GM21529 (cell line): ENCODE results near the gene CDC42EP1.
"Not testable (repeated sequence)": the region's sequence is repeated elsewhere in the genome, so short reads cannot be mapped to it uniquely, and the experiment has no call there.

ENCODE experiments used
- ATAC-seq: cut with Tn5 transposase; IDR thresholded peaks from one replicate; pipeline ENCODE4 v1.9.1; 2021; ENCODE audit not compliant: unreplicated experiment

The CDC42EP1 gene

DNA sequence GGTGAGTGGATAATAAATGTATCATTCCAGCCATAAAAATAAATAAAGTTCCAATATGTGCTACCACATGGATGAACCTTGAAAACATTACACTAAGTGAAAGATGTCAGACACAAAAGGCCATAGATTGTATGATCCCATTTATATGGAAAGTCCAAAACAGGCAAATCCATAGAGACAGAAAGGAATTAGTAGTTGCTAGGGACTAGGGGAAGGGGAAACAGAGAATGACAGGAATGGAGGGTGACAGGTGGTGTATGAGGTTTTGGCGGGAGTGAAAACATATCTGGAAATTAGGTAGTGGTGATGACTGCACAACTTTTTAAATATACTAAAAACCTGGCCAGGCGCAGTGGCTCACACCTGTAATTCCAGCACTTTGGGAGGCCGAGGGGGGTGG, 25.8 kb upstream of the CDC42EP1 start:
- no peak for ATAC-seq

DNA sequence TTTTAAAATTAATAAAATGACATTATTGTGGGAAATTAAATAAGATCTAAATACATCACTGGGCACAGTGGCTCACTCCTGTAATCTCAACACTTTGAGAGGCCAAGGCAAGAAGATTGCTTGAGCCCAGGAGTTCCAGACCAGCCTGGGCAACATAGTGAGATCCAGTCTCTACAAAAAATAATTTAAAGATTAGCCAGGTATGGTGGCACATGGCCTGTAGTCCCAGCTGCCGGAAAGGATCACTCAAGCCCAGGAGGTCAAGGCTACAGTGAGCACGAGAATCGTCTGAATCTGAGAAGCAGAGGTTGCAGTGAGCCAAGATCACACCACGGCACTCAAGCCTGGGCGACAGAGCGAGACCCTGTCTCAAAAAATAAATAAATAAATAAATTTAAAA, 25.1 kb upstream of the CDC42EP1 start:
- no peak for ATAC-seq

DNA sequence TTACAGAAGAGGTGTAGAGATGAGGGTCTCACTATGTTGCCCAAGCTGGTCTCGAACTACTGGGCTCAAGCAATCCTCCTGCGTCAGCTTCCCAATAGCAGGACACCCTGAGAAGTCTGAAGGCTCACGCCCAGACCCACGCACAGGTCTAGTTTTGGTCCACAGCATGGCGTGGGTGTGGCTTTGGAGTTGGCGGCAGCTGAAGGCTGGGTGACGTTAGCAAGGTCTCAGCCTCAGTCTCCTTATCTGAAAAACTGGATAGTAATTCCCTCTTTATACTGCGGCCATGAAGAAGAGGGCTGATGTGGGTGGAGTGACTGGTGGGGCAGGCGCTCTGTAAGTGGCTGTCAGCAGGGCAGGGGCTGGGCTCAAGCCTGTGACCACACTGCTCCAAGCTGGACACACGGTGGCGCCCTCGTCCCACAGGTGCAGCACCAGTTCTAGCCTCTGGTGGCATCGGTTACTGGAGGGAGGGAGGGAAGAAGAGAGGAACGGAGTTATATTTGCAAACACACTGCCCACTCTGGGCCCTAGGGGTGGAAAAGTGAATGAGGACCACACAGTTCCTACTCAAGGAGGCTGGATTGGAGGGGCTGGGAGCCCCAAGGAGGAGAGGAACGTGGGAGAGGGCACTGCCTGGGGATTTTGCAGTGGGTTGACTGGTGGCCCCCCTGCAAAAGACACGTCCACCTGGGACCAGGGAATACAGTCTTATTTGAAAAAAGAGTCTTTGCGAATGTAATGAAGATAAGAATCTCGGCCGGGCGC, 21.5 kb upstream of the CDC42EP1 start:
- peak; percentile 83 for ATAC-seq

DNA sequence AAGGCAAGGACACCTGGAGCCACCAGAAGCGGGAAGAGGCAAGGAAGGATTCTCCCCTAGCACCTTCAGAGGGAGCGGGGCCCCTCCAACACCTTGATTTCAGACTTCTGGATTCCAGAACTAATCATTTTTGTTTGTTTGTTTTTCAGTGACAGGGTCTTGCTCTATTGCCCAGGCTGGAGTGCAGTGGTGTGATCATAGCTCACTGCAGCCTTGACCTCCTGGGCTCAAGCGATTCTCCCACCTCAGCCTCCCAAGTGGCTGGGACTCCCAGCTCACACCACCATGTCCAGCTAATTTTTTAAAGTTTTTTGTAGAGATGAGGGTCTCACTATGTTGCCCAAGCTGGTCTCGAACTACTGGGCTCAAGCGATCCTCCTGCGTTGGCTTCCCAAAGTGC, 20.5 kb upstream of the CDC42EP1 start:
- not testable (repeated sequence) for ATAC-seq

DNA sequence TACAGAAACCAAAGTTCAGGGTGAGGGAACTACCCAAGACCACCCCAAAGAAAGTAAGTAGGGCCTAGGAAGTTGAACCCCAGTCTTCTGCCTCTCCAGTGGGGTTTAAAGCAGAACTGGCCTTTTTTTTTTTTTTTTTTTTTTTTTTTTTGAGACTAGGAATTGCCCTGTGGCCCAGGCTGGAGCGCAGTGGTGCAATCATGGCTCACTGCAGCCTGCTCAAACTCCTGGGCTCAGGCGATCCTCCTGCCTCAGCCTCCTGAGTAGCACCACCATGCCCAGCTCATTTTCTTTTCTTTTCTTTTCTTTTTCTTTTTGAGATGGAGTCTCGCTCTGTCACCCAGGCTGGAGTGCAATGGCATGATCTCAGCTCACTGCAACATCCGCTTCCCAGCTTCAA, 17.9 kb upstream of the CDC42EP1 start:
- ATAC-seq, result not testable (repeated sequence)

DNA sequence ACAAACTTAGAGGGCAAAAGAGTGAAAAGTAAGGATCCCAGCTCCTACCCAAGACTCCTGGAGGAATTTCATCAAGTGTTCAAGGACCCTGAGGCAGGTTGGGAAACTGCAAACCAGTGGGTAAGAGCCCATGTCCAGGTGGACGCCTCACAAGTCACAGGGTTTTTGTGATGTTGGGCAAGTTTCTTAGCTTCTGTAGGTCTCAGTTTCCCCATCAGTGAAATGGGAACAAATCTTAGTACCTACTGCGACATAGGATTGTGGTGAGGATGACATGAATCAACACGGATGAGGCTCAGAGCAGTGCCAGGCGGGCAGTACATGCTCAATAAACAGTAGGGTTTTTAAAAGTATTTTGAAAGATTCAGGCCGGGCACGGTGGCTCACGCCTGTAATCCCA, 17.3 kb upstream of the CDC42EP1 start:
- ATAC-seq, result no peak

DNA sequence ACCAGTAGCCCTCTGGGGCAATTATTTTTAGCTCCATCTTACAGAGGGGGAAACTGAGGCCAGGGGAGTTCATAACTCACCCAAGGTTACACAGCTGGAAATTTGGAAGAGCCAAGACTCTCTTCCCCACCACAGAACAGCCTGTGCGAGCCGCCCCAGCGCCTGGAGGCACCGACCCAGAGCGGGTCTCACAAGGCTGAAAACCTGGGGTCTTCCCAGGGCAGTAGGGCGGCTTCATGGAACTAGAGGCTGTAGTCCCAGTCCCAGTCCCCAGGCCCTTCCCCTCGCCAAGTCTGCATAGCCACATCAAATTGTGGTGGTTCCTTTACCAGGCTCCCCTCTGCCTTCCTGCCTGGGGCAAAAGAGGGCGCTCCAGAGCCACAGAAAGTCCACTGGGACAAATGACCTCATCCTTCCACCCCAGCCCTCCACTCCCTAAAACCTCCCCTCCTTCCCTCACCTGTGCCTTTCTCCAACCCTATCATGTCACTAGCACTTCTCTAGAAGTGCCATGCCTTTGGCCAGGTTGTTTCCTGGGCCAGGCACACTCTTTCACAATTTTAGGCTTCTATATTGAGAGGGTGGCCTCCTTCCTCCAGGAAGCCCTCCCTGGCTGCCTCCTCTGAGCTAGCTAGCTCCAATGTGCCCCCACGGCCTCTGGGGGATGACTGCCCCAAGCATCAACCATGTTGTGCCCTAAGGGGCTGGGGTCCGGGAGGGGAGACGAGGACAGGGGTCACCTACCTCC, 15.2 kb upstream of the CDC42EP1 start:
- ATAC-seq, result no peak

DNA sequence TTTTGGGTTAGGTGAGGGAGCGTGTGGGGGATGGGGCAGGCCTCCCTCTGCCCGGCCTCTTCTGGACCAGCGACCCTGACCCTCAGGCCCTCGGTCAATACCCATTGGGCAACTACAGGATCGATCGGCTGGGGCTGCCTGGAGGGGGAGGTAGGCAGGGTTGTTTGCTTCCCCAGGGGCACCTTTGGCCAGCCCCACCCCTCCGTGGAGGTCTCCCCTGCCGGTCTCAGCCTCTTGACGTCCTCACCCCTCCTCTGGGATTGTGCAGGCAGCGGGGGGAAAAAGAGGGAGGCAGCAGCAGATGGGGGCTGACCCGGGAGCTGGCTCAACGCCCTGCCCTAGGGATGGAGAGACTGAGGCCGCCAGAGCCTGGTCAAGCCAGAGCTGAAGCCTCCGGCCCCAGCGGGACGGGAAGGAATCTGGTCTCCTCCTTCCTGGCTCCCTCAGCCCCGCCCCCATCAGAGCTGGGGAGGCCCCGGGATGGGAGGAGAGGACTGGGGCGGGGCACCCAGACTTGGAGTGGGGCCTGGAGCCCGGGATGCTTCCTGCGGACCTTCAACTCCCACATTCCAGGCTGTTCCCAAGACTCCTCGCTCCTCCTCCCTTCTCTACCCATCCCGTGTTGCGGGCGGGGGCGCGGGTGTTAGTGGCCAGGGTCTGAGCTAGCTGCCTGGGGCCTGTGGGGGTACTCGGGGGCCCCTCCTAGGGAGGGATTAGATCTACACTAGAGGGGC, 14.4 kb upstream of the CDC42EP1 start:
- ATAC-seq, result no peak

DNA sequence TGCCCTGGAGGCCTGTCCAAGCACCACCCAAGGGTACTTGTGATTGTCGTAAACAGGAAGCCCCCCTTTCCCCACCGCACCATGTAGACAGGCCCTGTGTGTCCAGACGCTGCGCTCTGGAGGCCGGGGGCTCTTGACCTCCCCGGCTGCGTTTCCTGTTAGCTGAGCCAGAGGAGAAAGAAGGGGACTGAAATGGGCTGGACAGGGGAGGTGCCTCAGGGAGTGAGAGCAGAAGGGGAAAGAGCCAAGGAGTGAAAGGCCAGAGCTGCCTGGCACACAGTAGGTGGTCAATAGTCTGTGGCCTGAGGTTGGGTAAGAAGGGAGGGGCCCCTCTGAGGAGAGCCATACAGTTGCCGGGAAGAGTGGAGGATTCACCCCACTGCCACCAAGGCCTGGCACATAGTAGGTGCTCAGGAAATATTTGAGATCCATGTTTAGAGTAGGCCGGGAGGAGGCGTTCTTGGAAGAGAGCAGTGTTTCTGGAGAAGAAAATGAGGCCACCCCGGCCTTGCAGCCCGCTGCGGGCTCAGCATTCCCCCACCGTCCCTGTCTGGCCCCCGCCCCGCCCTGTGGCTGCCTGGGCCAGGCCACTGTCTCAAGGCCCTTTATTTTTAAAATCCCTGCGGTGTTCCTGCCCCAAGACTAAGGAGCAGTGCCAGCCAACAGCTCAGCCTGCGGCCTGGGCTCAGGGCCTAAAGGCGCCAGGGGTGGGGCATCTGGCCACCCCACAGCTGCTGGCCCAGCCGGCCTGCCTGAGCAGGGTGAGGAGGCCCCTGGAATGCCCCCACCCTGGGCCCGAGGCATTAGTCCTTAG, 13.6 kb upstream of the CDC42EP1 start:
- ATAC-seq, result no peak

DNA sequence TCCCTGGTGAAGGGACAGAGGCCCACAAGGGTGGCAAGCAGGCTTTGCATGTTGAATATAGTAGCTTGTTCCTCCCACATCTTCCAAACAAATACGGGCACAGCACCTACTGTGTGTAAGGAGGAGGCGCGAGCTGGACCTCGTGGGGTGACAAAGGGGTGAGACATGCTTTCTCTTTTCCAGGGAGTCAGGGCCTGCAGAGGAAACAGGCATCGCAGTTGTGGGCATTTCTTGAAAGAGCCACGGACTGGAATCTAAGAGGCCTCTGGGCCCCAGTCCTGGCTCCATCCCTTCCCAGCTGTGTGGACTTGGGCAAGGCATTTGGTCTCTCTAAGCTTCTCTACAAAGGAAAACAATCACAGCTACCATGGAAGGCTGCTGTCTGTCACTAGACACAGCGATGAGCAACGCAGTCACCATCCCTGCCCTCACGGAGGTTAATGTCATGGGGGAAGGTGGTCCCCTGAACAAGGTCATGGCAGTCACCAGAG, 13.0 kb upstream of the CDC42EP1 start:
- no peak for ATAC-seq

DNA sequence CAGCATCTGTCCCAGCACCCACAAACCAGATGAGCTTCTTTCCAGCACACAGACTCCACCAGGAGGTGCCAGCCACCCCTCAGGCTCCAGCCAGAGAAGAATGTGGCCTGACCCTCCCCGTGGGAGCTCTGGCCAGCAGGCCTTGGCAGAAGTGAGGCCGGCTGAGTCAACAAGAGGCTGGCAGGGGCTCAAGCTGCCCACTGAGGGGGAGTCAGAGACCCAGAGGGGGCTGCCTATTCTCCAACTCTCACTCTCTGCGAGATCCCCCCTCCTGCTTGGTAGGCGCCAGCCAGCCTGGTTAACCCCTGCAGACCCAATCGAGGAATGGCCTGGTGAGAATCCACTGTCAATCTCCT, 10.6 kb upstream of the CDC42EP1 start:
- ATAC-seq, result no peak

DNA sequence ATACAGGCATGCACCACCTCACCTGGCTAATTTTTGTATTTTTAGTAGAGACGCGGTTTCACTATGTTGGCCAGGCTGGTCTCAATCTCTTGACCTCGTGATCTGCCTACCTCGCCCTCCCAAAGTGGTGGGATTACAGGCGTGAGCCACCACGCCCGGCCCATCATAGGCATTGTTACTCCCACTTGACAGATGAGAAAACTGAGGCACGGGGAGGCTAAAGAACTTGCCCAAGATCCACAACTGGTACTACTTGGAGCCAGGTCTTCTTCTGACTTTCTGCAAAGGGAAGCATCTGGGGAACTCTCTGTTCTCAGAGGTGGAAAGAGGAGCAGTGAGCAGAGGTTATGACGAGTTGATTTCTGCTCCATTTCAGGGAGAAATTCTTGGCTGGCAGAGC, 9.4 kb upstream of the CDC42EP1 start:
- ATAC-seq, result not testable (repeated sequence)

DNA sequence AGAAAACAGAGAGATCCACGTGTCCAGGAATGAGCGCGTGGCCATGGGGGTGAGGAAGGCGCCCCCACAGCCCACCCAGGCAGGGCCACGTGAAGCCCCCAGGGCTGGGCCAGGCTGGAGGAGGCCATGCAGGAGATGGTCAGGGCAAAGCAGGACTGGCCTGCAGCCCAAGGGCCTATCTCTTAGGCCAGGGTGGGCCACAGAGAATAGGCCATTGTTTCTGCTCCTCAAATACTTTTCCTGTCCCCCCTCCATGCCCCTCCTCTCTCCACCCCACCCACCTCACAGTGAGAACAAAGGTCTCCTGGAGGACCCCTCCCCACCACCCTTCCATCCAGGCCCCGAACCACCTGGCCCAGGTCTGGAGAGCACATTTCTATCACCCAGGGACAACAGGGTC, 8.3 kb upstream of the CDC42EP1 start:
- no peak for ATAC-seq

DNA sequence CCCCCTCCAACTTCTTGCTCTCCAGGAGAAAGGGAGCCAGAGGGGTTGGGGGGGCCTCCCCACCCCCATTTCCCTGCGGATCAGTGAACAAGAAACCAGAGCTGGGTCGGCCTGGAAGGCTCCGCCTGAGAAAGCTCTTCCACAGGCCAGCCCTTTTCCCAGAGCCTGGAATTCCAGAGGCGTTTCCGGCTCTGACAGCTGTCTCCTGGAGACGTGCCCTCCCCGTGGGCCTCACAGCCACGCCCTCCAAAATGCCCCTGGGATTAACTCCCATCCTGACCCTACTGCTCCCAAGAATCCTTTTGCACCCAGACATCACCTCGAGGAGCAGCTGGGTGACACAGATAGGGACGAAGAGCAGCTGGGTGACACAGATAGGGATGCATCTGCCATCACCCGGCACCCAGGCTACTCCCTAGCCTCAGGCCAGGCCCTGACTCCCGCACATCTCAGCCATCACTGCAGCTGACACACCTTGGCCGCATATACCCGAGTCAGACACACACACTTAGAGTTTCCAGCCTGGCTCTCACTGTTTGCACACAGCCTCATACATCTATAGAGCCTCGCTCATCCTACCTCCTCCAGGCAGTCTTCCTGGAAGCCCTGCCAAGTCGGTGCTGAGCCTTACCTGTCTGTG, 7.6 kb upstream of the CDC42EP1 start:
- no peak for ATAC-seq

DNA sequence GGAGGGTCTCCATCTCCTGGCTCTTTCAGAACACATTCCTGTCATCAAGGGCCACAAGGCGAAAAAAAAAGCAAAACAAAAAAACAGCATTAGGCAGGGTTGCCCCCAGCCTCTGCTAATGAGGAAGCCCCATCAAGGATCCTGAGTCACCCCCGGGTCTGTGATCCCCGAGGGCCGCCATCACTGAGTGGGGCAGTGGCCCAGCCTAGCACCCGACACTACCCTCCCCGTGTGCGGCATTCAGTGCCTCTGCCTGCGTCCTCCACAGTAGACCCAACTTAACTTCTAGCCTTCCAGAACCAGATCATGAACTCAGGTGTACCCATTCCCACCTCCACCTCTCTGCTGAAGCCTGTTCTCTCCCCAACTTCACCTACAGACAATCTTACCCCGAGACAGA, 6.6 kb upstream of the CDC42EP1 start:
- ATAC-seq, result no peak

DNA sequence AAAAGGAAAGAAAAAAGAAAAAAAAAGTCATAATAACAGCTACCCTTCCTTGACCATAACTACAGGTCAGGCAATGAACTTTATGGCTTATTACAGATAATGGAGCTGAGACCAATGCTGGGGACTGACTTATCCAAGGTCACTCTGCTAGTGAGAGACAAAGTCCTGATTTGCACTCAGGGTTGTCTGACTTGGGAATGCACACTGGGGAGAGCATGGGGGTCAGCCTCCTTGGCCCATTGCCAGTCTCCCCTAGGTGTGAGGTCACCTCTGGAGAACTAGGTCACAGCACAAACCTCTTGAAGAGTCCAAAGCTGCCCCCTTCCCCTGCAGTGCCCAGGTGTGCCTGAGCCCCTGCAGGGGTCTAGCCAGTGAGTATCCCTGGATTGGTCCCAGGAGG, 5.3 kb upstream of the CDC42EP1 start:
- ATAC-seq, result no peak

DNA sequence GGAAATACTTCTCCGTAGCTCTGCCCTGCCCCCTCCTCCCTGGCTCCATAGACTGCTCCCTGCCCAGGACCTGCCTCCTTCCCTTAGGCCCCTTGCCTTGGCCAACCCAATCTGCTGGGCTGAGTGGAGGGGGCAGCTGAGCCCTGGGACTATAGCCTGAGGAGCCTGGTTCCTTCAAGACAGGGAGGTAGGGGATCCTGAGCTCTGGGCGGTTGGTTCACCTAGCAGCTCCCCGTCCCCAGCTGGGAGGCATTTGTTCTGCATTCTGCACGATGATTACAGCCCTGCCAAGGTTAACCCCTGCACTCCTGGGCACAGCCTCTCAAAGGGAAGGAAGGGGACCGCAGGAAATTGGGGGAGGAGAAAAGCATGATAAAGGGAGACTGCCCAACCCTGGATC, 3.6 kb upstream of the CDC42EP1 start:
- no peak for ATAC-seq

DNA sequence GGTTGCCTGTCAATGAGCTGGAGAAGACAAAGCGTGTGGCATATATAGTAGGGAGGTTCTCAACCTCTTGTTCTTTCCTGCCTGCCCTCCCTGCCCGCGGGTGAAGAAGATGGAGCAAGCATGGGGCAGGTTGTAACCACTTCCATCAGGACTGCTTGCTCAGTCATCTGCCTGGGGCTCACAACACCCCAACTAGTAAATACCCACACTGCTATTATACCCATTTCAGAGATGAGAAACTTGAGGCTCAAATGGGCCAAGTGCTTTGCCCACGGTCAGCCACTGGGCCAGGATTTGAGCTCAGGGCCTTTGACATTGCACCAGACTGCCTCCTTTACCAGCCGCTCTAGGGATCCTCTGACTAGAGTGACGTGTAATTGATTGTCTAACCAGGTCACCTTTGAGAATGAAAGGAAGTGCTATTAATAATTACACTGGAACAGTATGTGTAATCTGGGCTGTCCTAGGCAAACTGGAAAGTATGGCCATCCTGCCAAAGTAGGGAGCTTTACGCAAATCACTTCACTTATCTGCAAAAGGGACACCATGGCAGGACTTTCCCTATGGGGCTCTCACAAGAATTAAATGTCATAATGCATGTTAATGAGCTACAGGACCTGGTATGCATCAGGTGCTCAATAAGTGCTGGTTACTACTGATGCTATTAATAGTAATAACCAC, 2.8 kb upstream of the CDC42EP1 start:
- ATAC-seq, result no peak

DNA sequence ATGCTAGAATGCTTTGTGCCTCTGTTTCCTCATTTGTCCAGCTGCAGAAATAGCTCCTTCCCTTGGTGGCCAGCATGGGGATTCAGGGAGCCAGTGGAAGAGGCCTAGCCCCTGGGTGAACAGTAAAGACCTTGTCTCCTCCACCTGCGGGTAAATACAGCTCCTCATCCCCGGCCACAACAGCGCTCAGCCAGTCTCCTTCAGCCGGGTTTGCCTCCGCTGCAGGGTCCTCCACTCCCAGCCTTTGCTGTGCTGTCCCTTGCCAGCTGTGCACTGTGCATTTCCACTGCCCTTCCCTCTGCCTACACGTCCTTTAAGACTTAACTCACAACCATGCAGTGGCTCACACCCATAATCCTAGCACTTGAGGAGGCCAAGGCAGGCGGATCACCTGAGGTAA, 1.5 kb upstream of the CDC42EP1 start:
- ATAC-seq, result no peak

DNA sequence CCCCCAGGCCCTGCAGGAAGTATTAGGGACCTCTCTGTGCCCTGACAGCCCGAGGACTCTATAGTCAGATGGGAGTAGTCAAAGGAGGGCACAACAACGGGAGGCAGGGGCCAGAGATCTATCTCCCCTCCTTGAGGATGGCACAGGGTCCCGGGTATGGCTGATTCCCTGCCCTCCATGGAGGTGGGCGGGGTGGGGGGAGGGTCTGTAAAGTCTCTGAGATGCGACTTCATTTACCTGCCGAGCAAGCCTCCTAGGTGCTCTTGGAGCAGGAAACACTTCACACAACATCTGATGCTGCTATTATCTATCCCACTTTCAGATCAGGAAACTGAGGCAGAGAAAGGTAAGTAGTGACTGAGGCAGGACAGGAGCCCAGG, 769 bp upstream of the CDC42EP1 start:
- ATAC-seq, result no peak
